Right atrium auricular region (tissue), 2 donors: ENCODE results near the gene STAM. TPM values are rescaled to one million over a fixed set of nuclear protein-coding genes. Genes with fewer than 3 reads are reported as not detected.

ENCODE experiments used
- DNase-seq: peaks from one replicate; pipeline ENCODE4 v3.0.0-alpha.2; 2019; ENCODE audit warnings: low spot score
- H3K27ac ChIP-seq, 2 donors: fragments of 200-600 bp; sonication (generic); 1 replicate in 1 of 2; 2 replicates in 1 of 2; pipeline ENCODE4 v1.5.1; 2016 to 2019
- H3K27me3 ChIP-seq, 2 donors: fragments of 200-600 bp; sonication (generic); one replicate each; pipeline versions ENCODE4 v1.5.1 to v1.6.0; 2017 to 2019
- H3K36me3 ChIP-seq: fragments of 200-600 bp; sonication (generic); one replicate; pipeline ENCODE4 v1.5.1; 2016
- H3K4me1 ChIP-seq, 2 donors: fragments of 200-600 bp; sonication (generic); one replicate each; pipeline versions ENCODE4 v1.5.1 to v1.6.0; 2017 to 2019
- H3K4me3 ChIP-seq, 2 donors: fragments of 200-600 bp; sonication (generic); 1 replicate in 1 of 2; 2 replicates in 1 of 2; pipeline ENCODE4 v1.5.1; 2017 to 2019; ENCODE audit warnings: mild to moderate bottlenecking in 1 of 2, moderate library complexity in 1 of 2
- H3K9me3 ChIP-seq, 2 donors: fragments of 200-600 bp; sonication (generic); one replicate each; pipeline ENCODE4 v1.5.1; 2019
- CTCF ChIP-seq, 2 donors: fragments of 200-600 bp; sonication (generic); IDR thresholded peaks; one replicate each; pipeline ENCODE4 v1.5.1; 2019; ENCODE audit warnings: antibody characterized with exemption in 2 of 2
- total RNA-seq, 2 donors: library from RNA; depleted of rRNA; stranded (reverse); fragments of >200 nt; gene quantifications; one replicate each; pipeline ENCODE4 v1.1.0, GENCODE V29; 2016

STAM gene
- 10 to 100 TPM; 28.9 to 38.0 TPM for total RNA-seq

GRCh38 chr10:17643755-17644484 lies at the start of gene STAM:
Gene STAM (plus strand): TSS chr10:17644151. CDS start chr10:17644340, 189 bp downstream.
- peaks cover 0 to 43% of the 10 kb centered on the region in 2 donors for H3K4me1 ChIP-seq
- no peaks in the 10 kb centered on the region for H3K9me3 ChIP-seq
- peak within 1 kb of the TSS; percentile 95 to 96 for H3K27ac ChIP-seq
- DNase-seq: peak; percentile 86
- no peak for TF ChIP-seq CTCF (IDR thresholded peaks at IDR 0.05)
- H3K4me3 ChIP-seq: peak within 1 kb of the TSS; percentile 87 to 91
- no peaks in the 10 kb centered on the region for H3K36me3 ChIP-seq
- peaks cover 0 to 4% of the 10 kb centered on the region in 2 donors for H3K27me3 ChIP-seq

GRCh38 chr10:17597386-17597785 lies 46.6 kb upstream of the STAM start:
- Histone ChIP-seq H3K27ac (no peak overlapping the region), H3K4me3 (no peak overlapping the region)
- no peak for DNase-seq

GRCh38 chr10:17599089-17599488 lies 44.9 kb upstream of the STAM start:
- no peak overlapping the region for H3K27ac ChIP-seq
- no peaks in the 10 kb centered on the region for H3K4me1 ChIP-seq
- no peaks in the 10 kb centered on the region for H3K27me3 ChIP-seq
- DNase-seq: no peak
- TF ChIP-seq CTCF (IDR thresholded peaks at IDR 0.05): peak in 1 of 2 donors; percentile 25
- H3K4me3 ChIP-seq: no peak overlapping the region
- H3K36me3 ChIP-seq: peaks cover 22% of the 10 kb centered on the region
- H3K9me3 ChIP-seq: no peaks in the 10 kb centered on the region

More at GRCh38 chr10:17597386-17597785, 46.6 kb upstream of the STAM start:
- no peaks in the 10 kb centered on the region for H3K27me3 ChIP-seq
- TF ChIP-seq CTCF (IDR thresholded peaks at IDR 0.05): no peak
- no peaks in the 10 kb centered on the region for H3K4me1 ChIP-seq
- no peaks in the 10 kb centered on the region for H3K9me3 ChIP-seq
- peaks cover 31% of the 10 kb centered on the region for H3K36me3 ChIP-seq

GRCh38 chr10:17605936-17606335 lies 38.0 kb upstream of the STAM start:
- no peaks in the 10 kb centered on the region for H3K36me3 ChIP-seq
- no peaks in the 10 kb centered on the region for H3K9me3 ChIP-seq
- H3K27ac ChIP-seq: no peak overlapping the region
- no peak for TF ChIP-seq CTCF (IDR thresholded peaks at IDR 0.05)
- H3K4me1 ChIP-seq: no peaks in the 10 kb centered on the region
- no peaks in the 10 kb centered on the region for H3K27me3 ChIP-seq
- no peak for DNase-seq
- no peak overlapping the region for H3K4me3 ChIP-seq

GRCh38 chr10:17606547-17607040 lies 37.4 kb upstream of the STAM start:
- no peak for TF ChIP-seq CTCF (IDR thresholded peaks at IDR 0.05)
- no peak for DNase-seq
- no peak overlapping the region for H3K4me3 ChIP-seq

More at GRCh38 chr10:17606547-17607040, 37.4 kb upstream of the STAM start:
- no peaks in the 10 kb centered on the region for H3K9me3 ChIP-seq
- H3K36me3 ChIP-seq: no peaks in the 10 kb centered on the region
- no peak overlapping the region for H3K27ac ChIP-seq
- H3K27me3 ChIP-seq: no peaks in the 10 kb centered on the region
- no peaks in the 10 kb centered on the region for H3K4me1 ChIP-seq
